Skin of body (tissue), 2 donors: Measurements from ENCODE around the gene VWCE. TPM values are rescaled to one million over a fixed set of nuclear protein-coding genes. Genes with fewer than 3 reads are reported as not detected.
"Not testable (repeated sequence)": the region's sequence is repeated elsewhere in the genome, so short reads cannot be mapped to it uniquely, and the experiment has no call there.

Experiments
- DNase-seq: peaks from one replicate; lab custom pipeline; 2025; lab: John Stamatoyannopoulos, UW
- total RNA-seq: library from RNA; depleted of rRNA; stranded (reverse); fragments of >200 nt; gene quantifications from one replicate; pipeline ENCODE4 v1.2.3, GENCODE V29; 2014

Gene VWCE
- total RNA-seq, 1 donor from 2014 or later: 0.49 TPM

GRCh38 chr11:61213711-61214324 is 81.3 kb downstream of the VWCE start:
- DNase-seq: not testable (repeated sequence)

- not testable (repeated sequence) for DNase-seq
Measured at GRCh38 chr11:61212202-61212601, 82.9 kb downstream of the VWCE start.

- DNase-seq: not testable (repeated sequence)
Measured at GRCh38 chr11:61211327-61211952, 83.7 kb downstream of the VWCE start.

- not testable (repeated sequence) for DNase-seq
Measured at GRCh38 chr11:61210629-61211028, 84.5 kb downstream of the VWCE start.

Other genes with a start within 250 kb of the VWCE start
- 0.20 TPM for gene CD5, start 192.8 kb downstream of the VWCE start, total RNA-seq
- gene VPS37C, start 133.9 kb downstream of the VWCE start, total RNA-seq: 9.9 TPM
- gene PGA3, start 91.8 kb downstream of the VWCE start, total RNA-seq: 0.89 TPM
- gene PGA4, start 73.0 kb downstream of the VWCE start, total RNA-seq: 3.5 TPM
- 0.39 TPM for gene PGA5, start 54.1 kb downstream of the VWCE start, total RNA-seq
- 158 TPM for gene DDB1, start 37.8 kb upstream of the VWCE start, total RNA-seq
- 13.0 TPM for gene TKFC, start 37.9 kb upstream of the VWCE start, total RNA-seq
- gene CYB561A3, start 66.6 kb upstream of the VWCE start, total RNA-seq: 13.4 TPM
- gene TMEM138, start 67.1 kb upstream of the VWCE start, total RNA-seq: 16.6 TPM
- gene TMEM216, start 97.3 kb upstream of the VWCE start, total RNA-seq: 8.3 TPM
- gene CPSF7, start 134.7 kb upstream of the VWCE start, total RNA-seq: 29.1 TPM
- 33.3 TPM for gene SDHAF2, start 134.8 kb upstream of the VWCE start, total RNA-seq
- 0.49 TPM for gene LRRC10B, start 213.4 kb upstream of the VWCE start, total RNA-seq